Gastrocnemius medialis (tissue), 4 donors: ENCODE results near the gene ADCY7.

Experiments
- POLR2A ChIP-seq, 2 donors: fragments of 450-650 bp; IDR thresholded peaks; one replicate each; pipeline ENCODE4 v1.6.1; 2017; ENCODE audit warnings: antibody characterized with exemption in 2 of 2, mild to moderate bottlenecking in 2 of 2, moderate library complexity in 2 of 2
- TF ChIP-seq, protein P1 (sequence below), 5 experiments: fragments of 450-650 bp in 3 of 5; fragments of 200-600 bp in 2 of 5; sonication (generic) in 2 of 5; IDR thresholded peaks in 4 of 5; conservative IDR thresholded peaks in 1 of 5; 1 replicate in 4 of 5; 2 replicates in 1 of 5; pipeline ENCODE4 v1.5.1; 2016 to 2019; ENCODE audit warnings: antibody characterized with exemption in 5 of 5, mild to moderate bottlenecking in 3 of 5, moderate library complexity in 3 of 5

DNA sequence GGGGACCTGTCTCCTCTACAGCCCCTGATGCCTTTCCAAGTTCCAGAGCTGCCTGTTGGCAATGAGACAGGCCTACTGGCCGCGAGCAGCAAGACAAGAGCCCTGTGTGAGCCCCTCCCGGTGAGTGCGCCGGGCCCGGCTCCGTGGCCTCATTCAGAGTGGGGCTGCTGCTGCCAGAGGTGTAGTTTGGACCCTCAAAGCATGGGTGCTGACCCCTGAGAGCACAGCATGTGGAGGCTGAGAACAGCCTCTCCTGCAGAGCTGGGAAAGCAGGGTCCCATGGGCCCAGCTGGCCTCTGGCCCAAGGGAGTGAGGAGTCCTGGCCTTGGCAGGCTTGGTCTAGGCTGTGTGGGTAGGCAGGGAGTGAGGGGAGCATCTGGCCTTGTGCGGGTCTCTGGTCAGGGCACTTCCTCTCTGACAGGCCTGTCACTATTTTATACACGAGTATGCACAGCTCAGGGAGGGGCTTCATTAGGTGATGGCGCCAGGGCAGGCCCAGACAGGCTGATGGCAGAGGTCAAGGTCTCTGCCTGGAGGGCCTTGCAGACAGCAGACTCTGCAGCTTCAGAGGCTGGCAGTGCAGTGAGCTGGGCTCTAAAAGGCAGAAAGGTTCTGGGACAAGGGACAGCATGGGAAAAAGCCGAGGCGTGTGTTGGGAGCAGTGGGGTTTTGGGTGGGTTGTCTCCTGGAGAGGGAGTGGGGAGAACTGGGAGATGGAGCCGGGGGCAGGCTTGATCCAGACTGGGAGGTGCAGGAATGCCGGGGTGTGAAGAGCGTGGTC lies 43.4 kb downstream of the ADCY7 start:
- TF ChIP-seq, protein P1, sequence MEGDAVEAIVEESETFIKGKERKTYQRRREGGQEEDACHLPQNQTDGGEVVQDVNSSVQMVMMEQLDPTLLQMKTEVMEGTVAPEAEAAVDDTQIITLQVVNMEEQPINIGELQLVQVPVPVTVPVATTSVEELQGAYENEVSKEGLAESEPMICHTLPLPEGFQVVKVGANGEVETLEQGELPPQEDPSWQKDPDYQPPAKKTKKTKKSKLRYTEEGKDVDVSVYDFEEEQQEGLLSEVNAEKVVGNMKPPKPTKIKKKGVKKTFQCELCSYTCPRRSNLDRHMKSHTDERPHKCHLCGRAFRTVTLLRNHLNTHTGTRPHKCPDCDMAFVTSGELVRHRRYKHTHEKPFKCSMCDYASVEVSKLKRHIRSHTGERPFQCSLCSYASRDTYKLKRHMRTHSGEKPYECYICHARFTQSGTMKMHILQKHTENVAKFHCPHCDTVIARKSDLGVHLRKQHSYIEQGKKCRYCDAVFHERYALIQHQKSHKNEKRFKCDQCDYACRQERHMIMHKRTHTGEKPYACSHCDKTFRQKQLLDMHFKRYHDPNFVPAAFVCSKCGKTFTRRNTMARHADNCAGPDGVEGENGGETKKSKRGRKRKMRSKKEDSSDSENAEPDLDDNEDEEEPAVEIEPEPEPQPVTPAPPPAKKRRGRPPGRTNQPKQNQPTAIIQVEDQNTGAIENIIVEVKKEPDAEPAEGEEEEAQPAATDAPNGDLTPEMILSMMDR (IDR thresholded peaks at IDR 0.05 in 4 of 5, conservative IDR thresholded peaks at IDR 0.05 in 1 of 5), result no peak
- no peak for TF ChIP-seq POLR2A (IDR thresholded peaks at IDR 0.05)
